HepG2 (cell line): ENCODE measurements around the gene OVOL2. TPM values are rescaled to one million over a fixed set of nuclear protein-coding genes. Genes with fewer than 3 reads are reported as not detected.

ENCODE experiments used
- ATF5 ChIP-seq: sonication (generic); formaldehyde crosslinking; IDR thresholded peaks from 2 replicates; pipeline ENCODE4 v1.4.0; 2020; ENCODE audit warnings: mild to moderate bottlenecking, low read depth, missing genetic modification reagents
- BORCS8-MEF2B ChIP-seq: sonication (generic); formaldehyde crosslinking; IDR thresholded peaks from 2 replicates; pipeline ENCODE4 v1.8.0; 2022; ENCODE audit warnings: mild to moderate bottlenecking, missing genetic modification reagents
- FOXK2 ChIP-seq: fragments of 450-650 bp; IDR thresholded peaks from 2 replicates; pipeline ENCODE4 v1.6.1; 2016
- FOXO4 ChIP-seq: sonication (generic); formaldehyde crosslinking; conservative IDR thresholded peaks from 2 replicates; pipeline ENCODE4 v1.8.1; 2023; ENCODE audit warnings: missing genetic modification reagents
- HOXA9 ChIP-seq: sonication (generic); formaldehyde crosslinking; IDR thresholded peaks from 2 replicates; pipeline ENCODE4 v1.8.1; 2022; ENCODE audit warnings: missing genetic modification reagents, mild to moderate bottlenecking, moderate library complexity, borderline replicate concordance
- ISX ChIP-seq: sonication (generic); formaldehyde crosslinking; conservative IDR thresholded peaks from 2 replicates; pipeline ENCODE4 v1.5.0; 2020; ENCODE audit warnings: missing genetic modification reagents
- JDP2 ChIP-seq: sonication (generic); formaldehyde crosslinking; IDR thresholded peaks from 2 replicates; pipeline ENCODE4 v1.8.1; 2022; ENCODE audit warnings: missing genetic modification reagents, borderline replicate concordance
- MLLT10 ChIP-seq: sonication (generic); formaldehyde crosslinking; IDR thresholded peaks from 2 replicates; pipeline ENCODE4 v1.4.0; 2020; ENCODE audit warnings: missing genetic modification reagents
- POGZ ChIP-seq: sonication (generic); formaldehyde crosslinking; IDR thresholded peaks from 2 replicates; pipeline ENCODE4 v1.4.0; 2020; ENCODE audit warnings: mild to moderate bottlenecking, missing genetic modification reagents
- RFX3 ChIP-seq: IDR thresholded peaks from 2 replicates; pipeline ENCODE4 v1.6.1; 2016; ENCODE audit warnings: missing biosample characterization, missing genetic modification reagents
- SNAI1 ChIP-seq: sonication (generic); formaldehyde crosslinking; IDR thresholded peaks from 2 replicates; pipeline ENCODE4 v1.5.0; 2020; ENCODE audit warnings: mild to moderate bottlenecking, missing genetic modification reagents, borderline replicate concordance
- SP4 ChIP-seq: sonication (generic); formaldehyde crosslinking; IDR thresholded peaks from 2 replicates; pipeline ENCODE4 v1.8.1; 2023; ENCODE audit warnings: mild to moderate bottlenecking, missing genetic modification reagents
- YEATS4 ChIP-seq: sonication (generic); formaldehyde crosslinking; IDR thresholded peaks from 2 replicates; pipeline ENCODE4 v1.4.0; 2020; ENCODE audit warnings: missing genetic modification reagents, borderline replicate concordance
- ZBTB14 ChIP-seq: sonication (generic); formaldehyde crosslinking; IDR thresholded peaks from 2 replicates; pipeline ENCODE4 v1.4.0; 2020; ENCODE audit warnings: missing genetic modification reagents
- ZBTB7A ChIP-seq: sonication (generic); formaldehyde crosslinking; IDR thresholded peaks from 2 replicates; pipeline ENCODE4 v1.8.0; 2022; ENCODE audit warnings: mild to moderate bottlenecking, missing genetic modification reagents
- ZKSCAN8 ChIP-seq: IDR thresholded peaks from 2 replicates; pipeline ENCODE4 v1.6.1; 2016; ENCODE audit warnings: borderline replicate concordance, missing genetic modification reagents, missing compliant biosample characterization
- ZNF326 ChIP-seq: sonication (generic); formaldehyde crosslinking; IDR thresholded peaks from 2 replicates; pipeline ENCODE4 v1.4.0; 2020; ENCODE audit warnings: missing genetic modification reagents, borderline replicate concordance
- ZNF850 ChIP-seq: sonication (generic); formaldehyde crosslinking; conservative IDR thresholded peaks from 2 replicates; pipeline ENCODE4 v1.9.0; 2021; ENCODE audit warnings: mild to moderate bottlenecking, missing genetic modification reagents
- polyA plus RNA-seq, 8 experiments: library from polyadenylated mRNA; depleted of rRNA in 3 of 8; stranded (reverse) in 7 of 8; unstranded in 1 of 8; fragments of >200 nt; fragmentation: Illumina TruSeq in 4 of 8; extraction: Trizol in 4 of 8; gene quantifications; 2 replicates each; pipeline versions ENCODE4 v1.2.1 to v1.2.3, GENCODE V29; 2011 to 2016; ENCODE audit warnings: low read depth in 4 of 8, missing spikeins in 1 of 8, mixed read lengths in 1 of 8; ENCODE audit not compliant: insufficient read depth in 1 of 8
- total RNA-seq, 5 experiments: library from RNA; depleted of rRNA; stranded (reverse); fragments of >200 nt; fragmentation: Illumina TruSeq; extraction: Trizol; gene quantifications; 2 replicates each; pipeline ENCODE4 v1.2.3, GENCODE V29; 2016; ENCODE audit warnings: low read depth in 1 of 5
- TF ChIP-seq, protein P1 (sequence below): sonication (generic); formaldehyde crosslinking; IDR thresholded peaks from 2 replicates; pipeline ENCODE4 v1.4.0; 2020; ENCODE audit warnings: missing genetic modification reagents, borderline replicate concordance
- TF ChIP-seq, protein P2 (sequence below): sonication (generic); formaldehyde crosslinking; IDR thresholded peaks from 2 replicates; pipeline ENCODE4 v1.5.1; 2020; ENCODE audit warnings: missing genetic modification reagents, mild to moderate bottlenecking, borderline replicate concordance
- TF ChIP-seq, protein P3 (sequence below): sonication (generic); formaldehyde crosslinking; IDR thresholded peaks from 2 replicates; pipeline ENCODE4 v1.8.1; 2023; ENCODE audit warnings: missing genetic modification reagents, mild to moderate bottlenecking, borderline replicate concordance

OVOL2 gene
- total and polyA plus RNA-seq, 2 of the 13 experiments (the other 11 are each of a cell fraction or from before 2014, with no cell fraction given), result 0.20 to 0.31 TPM

DNA sequence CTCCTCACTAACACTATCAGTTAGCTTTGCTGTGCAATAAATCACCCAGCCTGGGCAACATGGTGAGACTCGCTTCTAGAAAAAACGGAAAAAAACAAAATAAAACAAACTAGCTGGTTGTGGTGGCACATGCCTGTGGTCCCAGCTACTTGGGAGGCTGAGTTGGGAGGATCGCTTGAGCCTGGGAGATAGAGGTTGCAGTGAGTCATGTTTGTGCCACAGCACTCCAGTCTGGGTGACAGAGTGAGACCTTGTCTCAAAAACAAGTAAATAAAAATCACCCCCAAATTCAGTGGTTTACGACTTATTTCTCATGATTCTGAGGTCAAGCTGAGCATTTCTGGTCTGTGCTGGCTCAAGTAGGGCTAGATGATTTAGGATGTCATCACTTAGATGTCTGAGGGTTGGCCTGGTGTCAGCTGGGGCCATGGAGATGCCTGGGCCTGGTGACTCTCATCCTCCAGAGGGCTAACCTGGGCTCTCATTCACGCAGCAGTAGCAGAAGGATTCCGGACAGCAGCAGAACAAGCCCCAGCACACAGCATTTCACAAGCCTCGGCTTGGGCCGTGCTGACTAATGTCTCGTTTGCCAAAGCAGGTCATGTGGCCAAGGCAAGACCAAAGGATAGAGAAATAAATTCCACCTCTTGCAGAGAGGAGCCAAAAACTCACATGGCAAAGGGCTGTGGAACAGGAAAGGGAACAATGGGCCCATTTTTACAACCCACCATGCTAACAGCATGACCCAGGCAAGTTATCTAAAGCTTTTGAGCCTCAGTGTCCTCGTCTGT lies 56.4 kb downstream of the OVOL2 start (continued):
- TF ChIP-seq, protein P1, sequence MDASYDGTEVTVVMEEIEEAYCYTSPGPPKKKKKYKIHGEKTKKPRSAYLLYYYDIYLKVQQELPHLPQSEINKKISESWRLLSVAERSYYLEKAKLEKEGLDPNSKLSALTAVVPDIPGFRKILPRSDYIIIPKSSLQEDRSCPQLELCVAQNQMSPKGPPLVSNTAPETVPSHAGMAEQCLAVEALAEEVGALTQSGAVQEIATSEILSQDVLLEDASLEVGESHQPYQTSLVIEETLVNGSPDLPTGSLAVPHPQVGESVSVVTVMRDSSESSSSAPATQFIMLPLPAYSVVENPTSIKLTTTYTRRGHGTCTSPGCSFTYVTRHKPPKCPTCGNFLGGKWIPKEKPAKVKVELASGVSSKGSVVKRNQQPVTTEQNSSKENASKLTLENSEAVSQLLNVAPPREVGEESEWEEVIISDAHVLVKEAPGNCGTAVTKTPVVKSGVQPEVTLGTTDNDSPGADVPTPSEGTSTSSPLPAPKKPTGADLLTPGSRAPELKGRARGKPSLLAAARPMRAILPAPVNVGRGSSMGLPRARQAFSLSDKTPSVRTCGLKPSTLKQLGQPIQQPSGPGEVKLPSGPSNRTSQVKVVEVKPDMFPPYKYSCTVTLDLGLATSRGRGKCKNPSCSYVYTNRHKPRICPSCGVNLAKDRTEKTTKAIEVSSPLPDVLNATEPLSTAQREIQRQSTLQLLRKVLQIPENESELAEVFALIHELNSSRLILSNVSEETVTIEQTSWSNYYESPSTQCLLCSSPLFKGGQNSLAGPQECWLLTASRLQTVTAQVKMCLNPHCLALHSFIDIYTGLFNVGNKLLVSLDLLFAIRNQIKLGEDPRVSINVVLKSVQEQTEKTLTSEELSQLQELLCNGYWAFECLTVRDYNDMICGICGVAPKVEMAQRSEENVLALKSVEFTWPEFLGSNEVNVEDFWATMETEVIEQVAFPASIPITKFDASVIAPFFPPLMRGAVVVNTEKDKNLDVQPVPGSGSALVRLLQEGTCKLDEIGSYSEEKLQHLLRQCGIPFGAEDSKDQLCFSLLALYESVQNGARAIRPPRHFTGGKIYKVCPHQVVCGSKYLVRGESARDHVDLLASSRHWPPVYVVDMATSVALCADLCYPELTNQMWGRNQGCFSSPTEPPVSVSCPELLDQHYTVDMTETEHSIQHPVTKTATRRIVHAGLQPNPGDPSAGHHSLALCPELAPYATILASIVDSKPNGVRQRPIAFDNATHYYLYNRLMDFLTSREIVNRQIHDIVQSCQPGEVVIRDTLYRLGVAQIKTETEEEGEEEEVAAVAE (CRISPR knock-in tag), result no peak
- no peak for TF ChIP-seq HOXA9 (CRISPR knock-in tag)
- TF ChIP-seq ZBTB7A, result no peak
- no peak for TF ChIP-seq RFX3 (CRISPR knock-in tag)
- peak; percentile 30; the same call in 1 of the 2 replicates for TF ChIP-seq SP4 (CRISPR knock-in tag)
- TF ChIP-seq, protein P2, sequence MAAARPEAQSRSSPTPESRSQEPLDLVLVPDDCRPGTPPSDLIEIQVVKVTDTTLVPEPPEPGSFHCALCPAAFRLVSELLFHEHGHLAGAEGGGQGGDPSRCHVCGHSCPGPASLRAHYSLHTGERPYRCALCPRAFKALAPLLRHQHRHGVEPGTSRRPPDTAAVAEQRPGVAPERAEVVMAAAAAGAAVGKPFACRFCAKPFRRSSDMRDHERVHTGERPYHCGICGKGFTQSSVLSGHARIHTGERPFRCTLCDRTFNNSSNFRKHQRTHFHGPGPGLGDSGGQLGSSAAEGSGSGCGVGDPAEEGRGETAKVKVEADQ, result no peak
- TF ChIP-seq, protein P3, sequence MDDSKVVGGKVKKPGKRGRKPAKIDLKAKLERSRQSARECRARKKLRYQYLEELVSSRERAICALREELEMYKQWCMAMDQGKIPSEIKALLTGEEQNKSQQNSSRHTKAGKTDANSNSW, result no peak
- TF ChIP-seq BORCS8-MEF2B (CRISPR knock-in tag), result peak; percentile 25; the same call in 1 of the 2 replicates
- TF ChIP-seq FOXK2, result no peak
- TF ChIP-seq SNAI1 (CRISPR knock-in tag), result no peak
- no peak for TF ChIP-seq ISX (CRISPR knock-in tag)
- TF ChIP-seq YEATS4 (CRISPR knock-in tag), result no peak
- 0 out of 2 replicates have a peak, but pooled peaks have one; percentile 65 for TF ChIP-seq FOXO4
- TF ChIP-seq ZNF326 (CRISPR knock-in tag), result no peak
- no peak for TF ChIP-seq ATF5 (CRISPR knock-in tag)
- TF ChIP-seq ZNF850, result no peak
- no peak for TF ChIP-seq ZKSCAN8 (CRISPR knock-in tag)
- no peak for TF ChIP-seq MLLT10 (CRISPR knock-in tag)
- TF ChIP-seq ZBTB14 (CRISPR knock-in tag), result no peak
- no peak for TF ChIP-seq POGZ
- TF ChIP-seq JDP2 (CRISPR knock-in tag), result no peak
